Vagina (tissue), 2 donors: Measurements from ENCODE around the gene MAP6D1. TPM values are rescaled to one million over a fixed set of nuclear protein-coding genes. Genes with fewer than 3 reads are reported as not detected.

Source experiments
- DNase-seq, 2 donors: peaks; one replicate each; pipeline ENCODE4 v3.0.0-alpha.2; 2017; ENCODE audit errors: extremely low spot score in 2 of 2
- H3K27ac ChIP-seq: fragments of 200-600 bp; sonication (generic); one replicate; pipeline ENCODE4 v1.5.1; 2019
- H3K27me3 ChIP-seq: fragments of 200-600 bp; sonication (generic); one replicate; pipeline ENCODE4 v1.5.1; 2019
- H3K36me3 ChIP-seq, 2 donors: fragments of 200-600 bp; sonication (generic); one replicate each; pipeline ENCODE4 v1.5.1; 2017 to 2019
- H3K4me1 ChIP-seq: fragments of 200-600 bp; sonication (generic); one replicate; pipeline ENCODE4 v1.5.1; 2019
- H3K4me3 ChIP-seq, 2 donors: fragments of 200-600 bp; sonication (generic); 1 replicate in 1 of 2; 2 replicates in 1 of 2; pipeline ENCODE4 v1.5.1; 2016 to 2019
- H3K9me3 ChIP-seq: fragments of 200-600 bp; sonication (generic); one replicate; pipeline ENCODE4 v1.5.1; 2019
- POLR2A ChIP-seq, 2 donors: fragments of 450-650 bp; IDR thresholded peaks; one replicate each; pipeline ENCODE4 v1.6.1; 2017; ENCODE audit warnings: antibody characterized with exemption in 2 of 2, mild to moderate bottlenecking in 2 of 2, moderate library complexity in 2 of 2
- POLR2AphosphoS5 ChIP-seq, 2 donors: sonication (generic); formaldehyde crosslinking; IDR thresholded peaks; one replicate each; pipeline ENCODE4 v1.9.0; 2017; ENCODE audit warnings: antibody characterized with exemption in 2 of 2, mild to moderate bottlenecking in 2 of 2, low read depth in 1 of 2; ENCODE audit not compliant: insufficient read depth in 1 of 2
- intact Hi-C: fragments of 100-400 bp; cut with DNase I; formaldehyde crosslinking; loops from one replicate; pipeline ENCODE4 v1.15.1; 2023
- total RNA-seq: library from RNA; depleted of rRNA; stranded (reverse); fragments of >200 nt; gene quantifications from one replicate; pipeline ENCODE4 v1.2.3, GENCODE V29; 2016
- TF ChIP-seq, protein P1 (sequence below), 3 experiments: fragments of 450-650 bp in 2 of 3; fragments of 200-600 bp in 1 of 3; sonication (generic) in 1 of 3; IDR thresholded peaks; one replicate each; pipeline ENCODE4 v1.5.1; 2017 to 2019; ENCODE audit warnings: antibody characterized with exemption in 3 of 3, mild to moderate bottlenecking in 2 of 3, moderate library complexity in 2 of 3

Gene MAP6D1
- total RNA-seq, 1 donor from 2014 or later, result not detected

DNA sequence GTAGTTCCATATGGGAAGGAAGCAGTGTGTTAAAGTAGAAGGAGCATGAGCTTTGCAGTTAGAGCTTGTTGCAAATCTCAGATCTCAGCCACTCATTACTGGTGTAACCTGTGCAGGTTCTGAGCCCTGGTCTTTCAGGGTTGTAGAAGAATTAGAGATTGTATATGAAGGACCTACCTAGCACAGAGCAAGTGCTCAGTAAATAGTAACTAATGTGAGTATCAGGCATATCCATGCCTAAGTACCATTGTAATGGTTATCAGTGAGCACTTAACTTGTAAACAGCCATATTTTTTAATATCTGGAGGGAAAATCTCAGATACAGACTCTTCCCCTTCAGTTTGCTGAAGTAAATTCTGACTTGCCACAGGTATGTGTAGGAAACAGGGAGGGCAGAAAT lies 59.3 kb downstream of the MAP6D1 start:
- no peak overlapping the region for H3K4me3 ChIP-seq
- H3K36me3 ChIP-seq, result peaks cover 0 to 29% of the 10 kb centered on the region in 2 donors
- intact Hi-C loops, result loop anchor here (5.0 kb wide), 1 partner anchor 299 kb away; no protein-coding TSS in a partner anchor
- DNase-seq, result no peak
- no peak overlapping the region for H3K27ac ChIP-seq
- no peaks in the 10 kb centered on the region for H3K27me3 ChIP-seq
- no peaks in the 10 kb centered on the region for H3K9me3 ChIP-seq
- no peaks in the 10 kb centered on the region for H3K4me1 ChIP-seq
- TF ChIP-seq POLR2A (IDR thresholded peaks at IDR 0.05), result no peak
- TF ChIP-seq POLR2AphosphoS5 (IDR thresholded peaks at IDR 0.05; ENCODE audit: insufficient read depth in 1 of 2, low read depth in 1 of 2), result no peak
- TF ChIP-seq, protein P1, sequence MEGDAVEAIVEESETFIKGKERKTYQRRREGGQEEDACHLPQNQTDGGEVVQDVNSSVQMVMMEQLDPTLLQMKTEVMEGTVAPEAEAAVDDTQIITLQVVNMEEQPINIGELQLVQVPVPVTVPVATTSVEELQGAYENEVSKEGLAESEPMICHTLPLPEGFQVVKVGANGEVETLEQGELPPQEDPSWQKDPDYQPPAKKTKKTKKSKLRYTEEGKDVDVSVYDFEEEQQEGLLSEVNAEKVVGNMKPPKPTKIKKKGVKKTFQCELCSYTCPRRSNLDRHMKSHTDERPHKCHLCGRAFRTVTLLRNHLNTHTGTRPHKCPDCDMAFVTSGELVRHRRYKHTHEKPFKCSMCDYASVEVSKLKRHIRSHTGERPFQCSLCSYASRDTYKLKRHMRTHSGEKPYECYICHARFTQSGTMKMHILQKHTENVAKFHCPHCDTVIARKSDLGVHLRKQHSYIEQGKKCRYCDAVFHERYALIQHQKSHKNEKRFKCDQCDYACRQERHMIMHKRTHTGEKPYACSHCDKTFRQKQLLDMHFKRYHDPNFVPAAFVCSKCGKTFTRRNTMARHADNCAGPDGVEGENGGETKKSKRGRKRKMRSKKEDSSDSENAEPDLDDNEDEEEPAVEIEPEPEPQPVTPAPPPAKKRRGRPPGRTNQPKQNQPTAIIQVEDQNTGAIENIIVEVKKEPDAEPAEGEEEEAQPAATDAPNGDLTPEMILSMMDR (IDR thresholded peaks at IDR 0.05), result no peak

Other genes starting within 250 kb of the MAP6D1 start
- gene KLHL24, start 190.0 kb downstream of the MAP6D1 start, total RNA-seq, result 53.5 TPM
- 23.8 TPM for gene YEATS2, start 127.8 kb downstream of the MAP6D1 start, total RNA-seq
- 36.6 TPM for gene PARL, start 59.3 kb upstream of the MAP6D1 start, total RNA-seq
- 67.5 TPM for gene ABCC5, start 192.3 kb upstream of the MAP6D1 start, total RNA-seq
- not detected for gene HTR3D, start 206.2 kb upstream of the MAP6D1 start, total RNA-seq
- gene HTR3C, start 227.5 kb upstream of the MAP6D1 start, total RNA-seq, result not detected